GM12878 (cell line): ENCODE data around the gene DGKB. TPM values are rescaled to one million over a fixed set of nuclear protein-coding genes. Genes with fewer than 3 reads are reported as not detected.

Source experiments
- ATAC-seq: fragments of 200-7000 bp; cut with Tn5 transposase; 3 replicates; pipeline ENCODE4 v1.9.1; 2020; ENCODE audit warnings: mild to moderate bottlenecking, moderate library complexity
- BruUV-seq: library from RNA; stranded (reverse); fragments of 400-500 nt; replicated peaks from 2 replicates; lab custom pipeline; 2021; lab: Mats Ljungman, UMichigan
- CTCF ChIA-PET: fragments of 300-600 bp; sonication (Branson Sonifier 250); formaldehyde crosslinking; extraction: SDS; loops from one replicate; lab custom pipeline; 2021; ENCODE audit warnings: inconsistent platforms; lab: Yijun Ruan, JAX
- POLR2A ChIA-PET: fragments of 350-600 bp; formaldehyde crosslinking; extraction: SDS; loops from one replicate; lab custom pipeline; 2021; ENCODE audit warnings: inconsistent platforms; lab: Charles Lee
- RAD21 ChIA-PET: fragments of 300-600 bp; sonication (Branson Sonifier 250); formaldehyde crosslinking; loops from one replicate; lab custom pipeline; 2023; ENCODE audit warnings: antibody characterized with exemption; ENCODE audit not compliant: unreplicated experiment; lab: Charles Lee
- SMC1A ChIA-PET: fragments of 300-600 bp; sonication (Branson Sonifier 250); formaldehyde crosslinking; loops from one replicate; lab custom pipeline; 2023; ENCODE audit not compliant: unreplicated experiment, uncharacterized antibody; lab: Charles Lee
- DNase-seq: peaks from one replicate; pipeline ENCODE4 v3.0.0-alpha.2; 2011; ENCODE audit warnings: low read depth, low spot score
- FAIRE-seq: peaks from 3 replicates; lab custom pipeline; 2011; peaks lifted over from hg19 to GRCh38; lab: Jason Lieb, UNC
- H2AFZ ChIP-seq: 2 replicates; pipeline ENCODE4 v1.6.0; 2011; ENCODE audit warnings: low read depth, low read length, control low read depth; ENCODE audit not compliant: control insufficient read depth
- H3K27ac ChIP-seq: 2 replicates; pipeline ENCODE4 v1.5.1; 2011; ENCODE audit warnings: control low read depth; ENCODE audit not compliant: control insufficient read depth, insufficient read depth
- H3K27me3 ChIP-seq, 2 experiments: replicated peaks in 1 of 2; 2 replicates each; pipeline versions ENCODE4 v1.6.0 to v1.6.1; 2011; ENCODE audit warnings: low read length in 1 of 2; ENCODE audit not compliant: control insufficient read depth in 2 of 2, insufficient read depth in 2 of 2
- H3K36me3 ChIP-seq, 2 experiments: 2 replicates each; pipeline ENCODE4 v1.5.1; 2011; ENCODE audit warnings: low read length in 1 of 2; ENCODE audit not compliant: control insufficient read depth in 2 of 2, insufficient read depth in 2 of 2
- H3K4me1 ChIP-seq: 2 replicates; pipeline ENCODE4 v1.6.1; 2011; ENCODE audit warnings: mild to moderate bottlenecking, low read length, moderate library complexity, mixed read lengths; ENCODE audit not compliant: control insufficient read depth, insufficient read depth
- H3K4me2 ChIP-seq: 2 replicates; pipeline ENCODE4 v1.6.0; 2011; ENCODE audit warnings: control low read depth; ENCODE audit not compliant: control insufficient read depth, insufficient read depth
- H3K4me3 ChIP-seq: fragments of 200-600 bp; sonication (generic); 2 replicates; pipeline ENCODE4 v1.5.1; 2016
- H3K79me2 ChIP-seq: 2 replicates; pipeline ENCODE4 v1.6.0; 2011; ENCODE audit warnings: low read length; ENCODE audit not compliant: control insufficient read depth, insufficient read depth
- H3K9ac ChIP-seq: 2 replicates; pipeline ENCODE4 v1.8.0; 2011; ENCODE audit warnings: low read length, control low read depth, mixed read lengths; ENCODE audit not compliant: control insufficient read depth, insufficient read depth
- H3K9me3 ChIP-seq: replicated peaks from 3 replicates; pipeline ENCODE4 v1.5.1; 2011; ENCODE audit warnings: mild to moderate bottlenecking, low read length; ENCODE audit not compliant: control insufficient read depth, insufficient read depth
- H4K20me1 ChIP-seq: 2 replicates; pipeline ENCODE4 v1.6.0; 2011; ENCODE audit not compliant: control insufficient read depth, insufficient read depth
- BCL11A ChIP-seq: IDR thresholded peaks from 2 replicates; pipeline ENCODE4 v1.6.1; 2011; ENCODE audit warnings: low read depth, low read length
- BMI1 ChIP-seq: fragments of 450-650 bp; IDR thresholded peaks from 2 replicates; pipeline ENCODE4 v1.6.1; 2016; ENCODE audit warnings: mild to moderate bottlenecking, moderate library complexity, borderline replicate concordance
- E2F8 ChIP-seq: fragments of 450-650 bp; IDR thresholded peaks from 2 replicates; pipeline ENCODE4 v1.6.1; 2018; ENCODE audit warnings: mild to moderate bottlenecking, low read depth, moderate library complexity; ENCODE audit not compliant: partially characterized antibody
- E4F1 ChIP-seq: fragments of 450-650 bp; IDR thresholded peaks from 2 replicates; pipeline ENCODE4 v1.6.1; 2018; ENCODE audit warnings: borderline replicate concordance, mild to moderate bottlenecking; ENCODE audit not compliant: partially characterized antibody
- FOS ChIP-seq: IDR thresholded peaks from 3 replicates; pipeline ENCODE4 v1.6.1; 2011; ENCODE audit warnings: borderline replicate concordance; ENCODE audit not compliant: insufficient read length; ENCODE audit errors: extremely low read depth
- IRF3 ChIP-seq: fragments of 450-650 bp; IDR thresholded peaks from 2 replicates; pipeline ENCODE4 v1.6.1; 2014; ENCODE audit warnings: mild to moderate bottlenecking
- KAT2A ChIP-seq: conservative IDR thresholded peaks from 2 replicates; pipeline ENCODE4 v1.6.1; 2011; ENCODE audit warnings: low read depth, low read length; ENCODE audit not compliant: control insufficient read depth
- KLF5 ChIP-seq: fragments of 450-650 bp; IDR thresholded peaks from 2 replicates; pipeline ENCODE4 v1.6.1; 2014; ENCODE audit warnings: mild to moderate bottlenecking; ENCODE audit not compliant: partially characterized antibody
- SMARCA5 ChIP-seq: fragments of 450-650 bp; IDR thresholded peaks from 2 replicates; pipeline ENCODE4 v1.6.1; 2017; ENCODE audit warnings: mild to moderate bottlenecking
- STAT3 ChIP-seq: IDR thresholded peaks from 2 replicates; pipeline ENCODE4 v1.6.1; 2011; ENCODE audit warnings: low read depth, low read length, improper control_type of control experiment
- USF2 ChIP-seq: IDR thresholded peaks from 2 replicates; pipeline ENCODE4 v1.6.1; 2011; ENCODE audit warnings: low read depth, low read length, improper control_type of control experiment, borderline replicate concordance
- ZBED1 ChIP-seq: IDR thresholded peaks from 2 replicates; pipeline ENCODE4 v1.6.1; 2016; ENCODE audit warnings: borderline replicate concordance
- ZNF24 ChIP-seq: fragments of 450-650 bp; IDR thresholded peaks from 2 replicates; pipeline ENCODE4 v1.6.1; 2017; ENCODE audit warnings: antibody characterized with exemption, mild to moderate bottlenecking
- WGBS: methylation state at CpG from one replicate; pipeline ENCODE4 v1.1.6; 2016; ENCODE audit warnings: low lambda C conversion rate; ENCODE audit not compliant: insufficient replicate concordance, insufficient coverage; ENCODE audit errors: missing lambda C conversion rate; 5-methylcytosine and 5-hydroxymethylcytosine counted together
- in situ Hi-C: fragments of 300-500 bp; cut with MboI; formaldehyde crosslinking; loops from 9 replicates; pipeline ENCODE4 v1.14.3; 2018; ENCODE audit warnings: mixed read lengths
- intact Hi-C: fragments of 100-400 bp; cut with micrococcal nuclease; formaldehyde crosslinking; loops from one replicate; pipeline ENCODE4 v1.14.2; 2022; ENCODE audit not compliant: unreplicated experiment
- polyA plus RNA-seq, 11 experiments: library from polyadenylated mRNA; depleted of rRNA in 4 of 11; unstranded in 6 of 11; stranded (reverse) in 5 of 11; fragments of >200 nt; fragmentation: Nextera tagmentation in 4 of 11; fragmentation: Illumina TruSeq in 1 of 11; extraction: Ambion mirVana in 4 of 11; extraction: Trizol in 1 of 11; gene quantifications; 1 replicate in 1 of 11; 2 replicates in 10 of 11; pipeline versions ENCODE4 v1.2.1 to v1.2.3, GENCODE V29; 2011 to 2016; ENCODE audit warnings: inconsistent platforms in 2 of 11, missing spikeins in 2 of 11, low read depth in 1 of 11
- total RNA-seq, 4 experiments: library from RNA; depleted of rRNA in 3 of 4; stranded (reverse); fragments of >200 nt in 3 of 4; fragmentation: Illumina TruSeq in 1 of 4; extraction: Trizol in 1 of 4; gene quantifications; 2 replicates each; pipeline versions ENCODE4 v1.2.1 to v1.2.3, GENCODE V29; 2013 to 2021

The DGKB gene
- total and polyA plus RNA-seq, 10 of the 15 experiments (the other 5 are each of a cell fraction or from before 2014, with no cell fraction given) = 0.02 to 0.10 (median 0.04) TPM; not detected in 6

- TF ChIP-seq E4F1 (no peak), SMARCA5 (no peak), STAT3 (no peak), FOS (no peak)
Measured at GRCh38 chr7:14759785-14760184, 142.8 kb downstream of the DGKB start (continued).

GRCh38 chr7:14754631-14755030, 147.9 kb downstream of the DGKB start:
- WGBS = 0% methylated on average over 1 of the region's 1 CpG
- Histone ChIP-seq H3K9ac (no peak overlapping the region), H2AFZ (no peak overlapping the region), H3K79me2 (no peaks in the 10 kb centered on the region), H3K36me3 (no peaks in the 10 kb centered on the region), H3K9me3 (no peaks in the 10 kb centered on the region), H3K27me3 (no peaks in the 10 kb centered on the region), H4K20me1 (no peaks in the 10 kb centered on the region), H3K4me1 (no peaks in the 10 kb centered on the region), H3K4me3 (no peak overlapping the region), H3K27ac (no peak overlapping the region), H3K4me2 (no peak overlapping the region)
- intact Hi-C loops = no loop called here
- ChIA-PET RAD21 (no interaction called here), POLR2A (no interaction called here), CTCF (no interaction called here), SMC1A (no interaction called here)
- ATAC-seq (no peak), DNase-seq (no peak), FAIRE-seq (no peak)
- in situ Hi-C loops = no loop called here
- BruUV-seq = no TSS peak
- TF ChIP-seq E2F8 (no peak), BCL11A (no peak), KAT2A (no peak), E4F1 (no peak), BMI1 (no peak), IRF3 (no peak), ZBED1 (no peak), KLF5 (no peak), ZNF24 (no peak), USF2 (no peak)
